ENCODE results near the gene PHKG1. TPM values are rescaled to one million over a fixed set of nuclear protein-coding genes. Genes with fewer than 3 reads are reported as not detected.
"Not testable (repeated sequence)": the region's sequence is repeated elsewhere in the genome, so short reads cannot be mapped to it uniquely, and the experiment has no call there.

The PHKG1 gene
- total RNA-seq, 1 donor from 2014 or later: 21.4 TPM

DNA sequence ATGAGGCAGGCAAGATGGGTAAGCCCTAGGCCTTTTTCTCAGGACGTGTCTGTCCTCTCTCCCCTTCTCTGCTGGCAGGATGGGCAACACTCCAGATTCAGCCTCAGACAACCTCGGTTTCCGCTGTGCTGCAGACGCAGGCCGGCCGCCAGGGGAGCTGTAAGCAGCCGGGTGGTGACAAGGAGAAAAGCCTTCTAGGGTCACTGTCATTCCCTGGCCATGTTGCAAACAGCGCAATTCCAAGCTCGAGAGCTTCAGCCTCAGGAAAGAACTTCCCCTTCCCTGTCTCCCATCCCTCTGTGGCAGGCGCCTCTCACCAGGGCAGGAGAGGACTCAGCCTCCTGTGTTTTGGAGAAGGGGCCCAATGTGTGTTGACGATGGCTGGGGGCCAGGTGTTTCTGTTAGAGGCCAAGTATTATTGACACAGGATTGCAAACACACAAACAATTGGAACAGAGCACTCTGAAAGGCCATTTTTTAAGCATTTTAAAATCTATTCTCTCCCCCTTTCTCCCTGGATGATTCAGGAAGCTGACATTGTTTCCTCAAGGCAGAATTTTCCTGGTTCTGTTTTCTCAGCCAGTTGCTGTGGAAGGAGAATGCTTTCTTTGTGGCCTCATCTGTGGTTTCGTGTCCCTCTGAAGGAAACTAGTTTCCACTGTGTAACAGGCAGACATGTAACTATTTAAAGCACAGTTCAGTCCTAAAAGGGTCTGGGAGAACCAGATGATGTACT is 13.1 kb downstream of the PHKG1 start:
- H3K27me3 ChIP-seq (ENCODE audit: low read depth): no peaks in the 10 kb centered on the region
- DNase-seq: peak; percentile 86
- intact Hi-C loops (cut with micrococcal nuclease): no loop called here
- H3K4me1 ChIP-seq: peaks cover 60% of the 10 kb centered on the region
- H3K4me3 ChIP-seq: peak overlapping the region; percentile 23
- peaks cover 25% of the 10 kb centered on the region for H3K36me3 ChIP-seq
- peak overlapping the region; percentile 95 for H3K27ac ChIP-seq (replicated peaks)
- TF ChIP-seq, protein P1, sequence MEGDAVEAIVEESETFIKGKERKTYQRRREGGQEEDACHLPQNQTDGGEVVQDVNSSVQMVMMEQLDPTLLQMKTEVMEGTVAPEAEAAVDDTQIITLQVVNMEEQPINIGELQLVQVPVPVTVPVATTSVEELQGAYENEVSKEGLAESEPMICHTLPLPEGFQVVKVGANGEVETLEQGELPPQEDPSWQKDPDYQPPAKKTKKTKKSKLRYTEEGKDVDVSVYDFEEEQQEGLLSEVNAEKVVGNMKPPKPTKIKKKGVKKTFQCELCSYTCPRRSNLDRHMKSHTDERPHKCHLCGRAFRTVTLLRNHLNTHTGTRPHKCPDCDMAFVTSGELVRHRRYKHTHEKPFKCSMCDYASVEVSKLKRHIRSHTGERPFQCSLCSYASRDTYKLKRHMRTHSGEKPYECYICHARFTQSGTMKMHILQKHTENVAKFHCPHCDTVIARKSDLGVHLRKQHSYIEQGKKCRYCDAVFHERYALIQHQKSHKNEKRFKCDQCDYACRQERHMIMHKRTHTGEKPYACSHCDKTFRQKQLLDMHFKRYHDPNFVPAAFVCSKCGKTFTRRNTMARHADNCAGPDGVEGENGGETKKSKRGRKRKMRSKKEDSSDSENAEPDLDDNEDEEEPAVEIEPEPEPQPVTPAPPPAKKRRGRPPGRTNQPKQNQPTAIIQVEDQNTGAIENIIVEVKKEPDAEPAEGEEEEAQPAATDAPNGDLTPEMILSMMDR (IDR thresholded peaks at IDR 0.05; ENCODE audit: borderline replicate concordance): peak; percentile 94
- H3K9me3 ChIP-seq (replicated peaks): no peaks in the 10 kb centered on the region

DNA sequence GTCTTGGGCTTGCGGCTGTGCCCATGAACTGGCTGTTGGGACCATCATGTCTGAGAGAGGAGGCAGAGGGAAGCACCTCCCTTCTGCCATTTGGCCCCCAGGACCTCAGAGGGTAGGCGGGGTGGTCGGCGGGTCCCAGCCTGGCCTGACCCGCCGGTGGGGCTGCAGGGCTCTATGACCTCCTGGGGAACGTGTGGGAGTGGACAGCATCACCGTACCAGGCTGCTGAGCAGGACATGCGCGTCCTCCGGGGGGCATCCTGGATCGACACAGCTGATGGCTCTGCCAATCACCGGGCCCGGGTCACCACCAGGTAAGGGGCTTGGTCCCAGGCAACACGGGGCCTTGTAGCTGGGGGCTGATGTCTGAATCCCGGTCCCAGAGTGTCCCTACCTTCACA is 14.6 kb downstream of the PHKG1 start:
- no peak overlapping the region for H3K4me3 ChIP-seq
- H3K36me3 ChIP-seq: peaks cover 25% of the 10 kb centered on the region
- TF ChIP-seq, protein P1 (IDR thresholded peaks at IDR 0.05; ENCODE audit: borderline replicate concordance): no peak
- peaks cover 59% of the 10 kb centered on the region for H3K4me1 ChIP-seq
- H3K27me3 ChIP-seq (ENCODE audit: low read depth): no peaks in the 10 kb centered on the region
- H3K27ac ChIP-seq (replicated peaks): peak overlapping the region; percentile 95
- DNase-seq: no peak
- intact Hi-C loops (cut with micrococcal nuclease): no loop called here
- H3K9me3 ChIP-seq (replicated peaks): no peaks in the 10 kb centered on the region

DNA sequence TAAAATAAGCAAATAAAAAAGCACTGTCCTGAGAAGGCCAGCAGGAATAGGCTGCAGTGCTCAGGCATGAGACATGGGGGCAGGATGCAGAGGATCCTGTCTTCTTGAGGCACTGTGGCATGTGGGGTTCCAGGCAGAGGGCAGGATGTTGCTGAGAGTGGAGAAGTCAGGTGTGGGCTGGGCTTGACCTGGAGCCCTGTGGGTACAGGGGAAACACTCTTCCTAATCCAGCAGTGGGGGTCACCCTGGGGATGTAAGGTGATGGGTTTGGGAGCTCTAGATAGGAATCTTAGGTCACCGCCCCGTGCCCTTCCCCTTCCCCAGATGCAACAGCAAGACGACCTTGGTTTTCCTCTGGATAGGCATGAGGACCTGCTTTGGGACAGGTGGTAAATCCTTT is 15.1 kb downstream of the PHKG1 start:
- H3K4me1 ChIP-seq: peaks cover 53% of the 10 kb centered on the region
- H3K36me3 ChIP-seq: peaks cover 28% of the 10 kb centered on the region
- H3K27ac ChIP-seq (replicated peaks): peak overlapping the region; percentile 95
- H3K4me3 ChIP-seq: no peak overlapping the region
- TF ChIP-seq, protein P1 (IDR thresholded peaks at IDR 0.05; ENCODE audit: borderline replicate concordance): no peak
- intact Hi-C loops (cut with micrococcal nuclease): no loop called here
- no peak for DNase-seq
- H3K9me3 ChIP-seq (replicated peaks): no peaks in the 10 kb centered on the region
- no peaks in the 10 kb centered on the region for H3K27me3 ChIP-seq (ENCODE audit: low read depth)

DNA sequence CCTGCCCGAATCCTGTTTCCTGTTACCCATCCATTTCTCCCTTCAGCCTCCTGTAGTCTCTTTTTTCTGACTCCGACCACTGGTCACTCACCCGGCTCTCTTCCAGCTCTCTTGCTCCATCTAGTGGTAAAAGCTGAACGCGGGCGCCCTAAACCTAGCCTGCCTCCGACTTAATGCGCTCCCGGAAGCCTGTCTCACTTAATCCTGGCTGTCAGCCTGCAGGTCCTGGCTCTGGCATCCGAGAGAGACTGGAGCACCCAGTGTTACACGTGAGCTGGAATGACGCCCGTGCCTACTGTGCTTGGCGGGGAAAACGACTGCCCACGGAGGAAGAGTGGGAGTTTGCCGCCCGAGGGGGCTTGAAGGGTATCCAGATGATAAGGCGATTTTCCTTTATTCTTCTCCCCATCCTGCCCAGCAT is 18.4 kb downstream of the PHKG1 start:
- Histone ChIP-seq H3K27me3 (ENCODE audit: low read depth) (no peaks in the 10 kb centered on the region), H3K36me3 (peaks cover 35% of the 10 kb centered on the region), H3K4me1 (peaks cover 25% of the 10 kb centered on the region), H3K4me3 (no peak overlapping the region), H3K9me3 (replicated peaks) (no peaks in the 10 kb centered on the region), H3K27ac (replicated peaks) (peak overlapping the region; percentile 42)
- TF ChIP-seq, protein P1 (IDR thresholded peaks at IDR 0.05; ENCODE audit: borderline replicate concordance): peak; percentile 97
- intact Hi-C loops (cut with micrococcal nuclease): loop anchor here (5.0 kb wide), 1 partner anchor 77 kb away; no protein-coding TSS in a partner anchor
- peak; percentile 84 for DNase-seq

DNA sequence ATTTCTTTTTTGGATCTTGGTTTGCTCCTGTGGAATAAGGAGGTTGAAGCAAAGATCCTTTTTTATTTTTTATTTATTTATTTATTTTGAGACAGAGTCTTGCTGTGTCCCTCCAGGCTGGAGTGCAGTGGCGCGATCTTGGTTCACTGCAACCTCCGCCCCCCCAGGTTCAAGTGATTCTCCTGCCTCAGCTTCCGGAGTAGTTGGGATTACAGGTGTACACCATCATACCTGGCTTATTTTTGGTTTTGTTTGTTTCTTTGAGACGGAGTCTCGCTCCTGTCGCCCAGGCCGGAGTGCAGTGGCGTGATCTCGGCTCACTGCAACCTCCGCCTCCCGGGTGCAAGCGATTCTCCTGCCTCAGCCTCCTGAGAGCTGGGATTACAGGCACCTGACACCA is 26.4 kb downstream of the PHKG1 start:
- H3K9me3 ChIP-seq (replicated peaks); H3K4me3 ChIP-seq; intact Hi-C loops (cut with micrococcal nuclease); H3K27ac ChIP-seq (replicated peaks); H3K27me3 ChIP-seq (ENCODE audit: low read depth); DNase-seq: not testable (repeated sequence)
- peaks cover 32% of the 10 kb centered on the region for H3K4me1 ChIP-seq
- H3K36me3 ChIP-seq: peaks cover 51% of the 10 kb centered on the region

- intact Hi-C loops (cut with micrococcal nuclease): no loop called here
- TF ChIP-seq, protein P1 (IDR thresholded peaks at IDR 0.05; ENCODE audit: borderline replicate concordance): peak; percentile 41
Observed at GRCh38 chr7:56063882-56064625, 28.7 kb downstream of the PHKG1 start, which contains the start of gene SUMF2. Gene SUMF2, plus strand, starts transcription at chr7:56064286. Its CDS starts 26 bp downstream, at chr7:56064312.

More at GRCh38 chr7:56063882-56064625, 28.7 kb downstream of the PHKG1 start, which contains the start of gene SUMF2:
- Histone ChIP-seq H3K27ac (replicated peaks) (peak within 1 kb of the TSS; percentile 95), H3K4me1 (peaks cover 32% of the 10 kb centered on the region), H3K36me3 (peaks cover 52% of the 10 kb centered on the region), H3K9me3 (replicated peaks) (no peaks in the 10 kb centered on the region), H3K4me3 (peak within 1 kb of the TSS; percentile 95), H3K27me3 (ENCODE audit: low read depth) (no peaks in the 10 kb centered on the region)
- peak; percentile 94 for DNase-seq
